ENCODE results near the gene DCAF12L2.
A peak's percentile ranks its signal among the peaks of the same experiment; 100 is the strongest.

The DCAF12L2 gene

DNA sequence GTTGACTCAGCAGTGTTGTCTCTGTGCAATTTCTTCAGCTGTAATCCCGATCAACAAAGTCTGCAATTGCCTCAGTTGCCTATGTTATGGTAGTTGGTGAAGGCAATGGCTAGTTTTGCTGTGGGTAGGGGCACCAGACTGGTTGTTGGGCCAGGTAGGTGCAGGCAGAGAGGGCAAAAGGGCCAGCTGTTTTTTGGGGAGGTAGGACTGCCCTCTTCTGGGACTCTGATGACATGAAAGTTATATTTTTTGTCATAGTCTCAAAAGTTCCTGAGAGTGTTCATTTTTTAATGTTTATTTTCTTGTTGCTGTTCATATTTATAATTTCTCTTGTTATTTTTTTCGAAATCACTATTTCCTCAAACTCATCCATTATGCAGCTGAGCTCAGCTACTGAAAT, 25.1 kb downstream of the DCAF12L2 start:
- TF ChIP-seq, protein P1, sequence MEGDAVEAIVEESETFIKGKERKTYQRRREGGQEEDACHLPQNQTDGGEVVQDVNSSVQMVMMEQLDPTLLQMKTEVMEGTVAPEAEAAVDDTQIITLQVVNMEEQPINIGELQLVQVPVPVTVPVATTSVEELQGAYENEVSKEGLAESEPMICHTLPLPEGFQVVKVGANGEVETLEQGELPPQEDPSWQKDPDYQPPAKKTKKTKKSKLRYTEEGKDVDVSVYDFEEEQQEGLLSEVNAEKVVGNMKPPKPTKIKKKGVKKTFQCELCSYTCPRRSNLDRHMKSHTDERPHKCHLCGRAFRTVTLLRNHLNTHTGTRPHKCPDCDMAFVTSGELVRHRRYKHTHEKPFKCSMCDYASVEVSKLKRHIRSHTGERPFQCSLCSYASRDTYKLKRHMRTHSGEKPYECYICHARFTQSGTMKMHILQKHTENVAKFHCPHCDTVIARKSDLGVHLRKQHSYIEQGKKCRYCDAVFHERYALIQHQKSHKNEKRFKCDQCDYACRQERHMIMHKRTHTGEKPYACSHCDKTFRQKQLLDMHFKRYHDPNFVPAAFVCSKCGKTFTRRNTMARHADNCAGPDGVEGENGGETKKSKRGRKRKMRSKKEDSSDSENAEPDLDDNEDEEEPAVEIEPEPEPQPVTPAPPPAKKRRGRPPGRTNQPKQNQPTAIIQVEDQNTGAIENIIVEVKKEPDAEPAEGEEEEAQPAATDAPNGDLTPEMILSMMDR (IDR thresholded peaks at IDR 0.05): peak; percentile 23; the same call in 1 of the 2 replicates

DNA sequence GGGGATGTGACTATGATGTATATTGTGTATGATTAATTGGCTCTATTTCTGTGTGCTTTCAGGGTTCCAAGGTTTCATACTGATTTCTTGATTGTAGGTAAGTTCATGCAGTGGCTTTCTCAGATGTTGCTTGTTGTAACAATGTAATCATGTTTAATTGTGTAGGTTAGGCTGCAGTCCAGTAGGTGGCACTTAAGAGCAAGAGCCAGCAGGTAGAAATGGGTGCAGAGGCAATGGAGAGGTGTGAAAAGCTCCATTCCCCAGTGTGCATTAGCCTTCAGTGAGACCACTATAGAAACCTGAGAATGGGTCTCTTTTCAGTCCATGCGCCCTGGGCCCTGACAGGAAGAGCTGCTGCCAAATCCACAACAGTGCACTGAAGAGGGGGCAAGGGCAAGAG, 28.2 kb downstream of the DCAF12L2 start:
- TF ChIP-seq, protein P1 (IDR thresholded peaks at IDR 0.05): peak; percentile 52

DNA sequence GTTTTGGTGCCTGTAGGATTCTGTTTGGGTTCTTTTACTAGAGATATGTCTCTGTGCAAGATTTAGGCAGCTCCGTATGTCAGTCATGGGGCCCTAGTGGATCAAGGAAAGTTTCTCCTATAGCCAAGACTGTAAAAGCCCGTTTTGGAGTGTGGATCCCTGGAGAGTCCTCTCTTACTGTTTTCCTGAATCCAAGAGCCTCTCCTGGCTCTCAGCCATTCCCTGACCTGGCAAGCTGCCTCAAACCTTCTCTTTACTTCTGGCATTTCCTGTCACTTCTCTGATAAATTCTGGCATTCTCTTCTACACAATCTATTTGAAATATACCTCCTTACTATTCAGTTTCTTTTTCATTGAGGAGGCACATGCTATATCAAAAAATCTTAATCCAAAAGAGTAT, 41.4 kb downstream of the DCAF12L2 start:
- TF ChIP-seq, protein P1 (IDR thresholded peaks at IDR 0.05): no peak
